SK-N-SH (cell line): ENCODE measurements around the gene FUT6. TPM values are rescaled to one million over a fixed set of nuclear protein-coding genes. Genes with fewer than 3 reads are reported as not detected.

Source experiments
- CTCF ChIA-PET: fragments of 300-600, 350-600 bp; formaldehyde crosslinking; extraction: SDS; loops from one replicate; lab custom pipeline; 2021; lab: Yijun Ruan, JAX
- POLR2A ChIA-PET: fragments of 350-600 bp; sonication (Branson Sonifier 250); formaldehyde crosslinking; extraction: SDS; loops from one replicate; lab custom pipeline; 2020; ENCODE audit warnings: antibody characterized with exemption, inconsistent platforms; lab: Yijun Ruan, JAX
- DNase-seq: peaks from one replicate; pipeline ENCODE4 v3.0.0; 2012
- H2AFZ ChIP-seq: fragments of 200-600 bp; sonication (generic); 2 replicates; pipeline ENCODE4 v1.8.1; 2016; ENCODE audit warnings: antibody characterized with exemption, mild to moderate bottlenecking, low read depth
- H3F3A ChIP-seq: fragments of 200-600 bp; sonication (generic); replicated peaks from 2 replicates; pipeline ENCODE3; 2016; ENCODE audit warnings: antibody characterized with exemption, mild to moderate bottlenecking; ENCODE audit not compliant: insufficient read depth
- H3K27ac ChIP-seq, 2 experiments: fragments of 200-500 bp in 1 of 2; fragments of 200-600 bp in 1 of 2; sonication (Bioruptor generic) in 1 of 2; sonication (generic), shearing (Covaris generic) in 1 of 2; 2 replicates each; pipeline versions ENCODE4 v1.5.1 to v1.6.1; 2014 to 2016; ENCODE audit warnings: low read depth in 2 of 2, inconsistent platforms in 1 of 2, low read length in 1 of 2, mild to moderate bottlenecking in 1 of 2, mixed read lengths in 1 of 2
- H3K27me3 ChIP-seq: fragments of 200-600 bp; sonication (generic), shearing (Covaris generic); 2 replicates; pipeline ENCODE4 v1.6.1; 2016; ENCODE audit warnings: mixed run types; ENCODE audit not compliant: insufficient read depth
- H3K36me3 ChIP-seq, 2 experiments: fragments of 200-500 bp in 1 of 2; fragments of 200-600 bp in 1 of 2; sonication (Bioruptor generic) in 1 of 2; sonication (generic) in 1 of 2; replicated peaks in 1 of 2; 2 replicates each; pipeline versions ENCODE3 to v1.5.1; 2014 to 2016; ENCODE audit warnings: low read length in 1 of 2, mild to moderate bottlenecking in 1 of 2; ENCODE audit not compliant: insufficient read depth in 2 of 2, control insufficient read depth in 1 of 2
- H3K4me1 ChIP-seq, 2 experiments: fragments of 200-500 bp in 1 of 2; fragments of 200-600 bp in 1 of 2; sonication (Bioruptor generic) in 1 of 2; sonication (generic), shearing (Covaris generic) in 1 of 2; 2 replicates each; pipeline versions ENCODE4 v1.5.1 to v1.6.1; 2014 to 2016; ENCODE audit warnings: low read depth in 1 of 2, low read length in 1 of 2, mixed run types in 1 of 2; ENCODE audit not compliant: insufficient read depth in 2 of 2, control insufficient read depth in 1 of 2
- H3K4me2 ChIP-seq: fragments of 200-600 bp; sonication (generic), shearing (Covaris generic); 2 replicates; pipeline ENCODE4 v1.6.1; 2017; ENCODE audit warnings: mixed run types
- H3K4me3 ChIP-seq, 2 experiments: fragments of 200-500 bp in 1 of 2; fragments of 200-600 bp in 1 of 2; sonication (Bioruptor generic) in 1 of 2; sonication (generic), shearing (Covaris generic) in 1 of 2; 2 replicates each; pipeline versions ENCODE4 v1.5.1 to v1.8.1; 2014 to 2016; ENCODE audit warnings: low read depth in 2 of 2, inconsistent platforms in 1 of 2, low read length in 1 of 2, mild to moderate bottlenecking in 1 of 2, mixed read lengths in 1 of 2, moderate library complexity in 1 of 2
- H3K79me2 ChIP-seq: fragments of 200-600 bp; sonication (generic); 2 replicates; pipeline ENCODE4 v1.8.1; 2017; ENCODE audit warnings: mild to moderate bottlenecking; ENCODE audit not compliant: insufficient read depth
- H3K9ac ChIP-seq: fragments of 200-600 bp; sonication (generic); 2 replicates; pipeline ENCODE4 v1.6.1; 2017; ENCODE audit warnings: mixed run types
- H3K9me2 ChIP-seq: fragments of 200-600 bp; sonication (generic); 2 replicates; pipeline ENCODE4 v1.6.1; 2017; ENCODE audit warnings: mixed run types
- H3K9me3 ChIP-seq: fragments of 200-600 bp; sonication (generic); 2 replicates; pipeline ENCODE4 v1.6.1; 2017; ENCODE audit warnings: mixed run types, mild to moderate bottlenecking, moderate library complexity
- H4K20me1 ChIP-seq: fragments of 200-600 bp; sonication (generic); 2 replicates; pipeline ENCODE4 v1.6.1; 2017; ENCODE audit warnings: mild to moderate bottlenecking, mixed run types; ENCODE audit not compliant: insufficient read depth
- CHD2 ChIP-seq: fragments of 150-350 bp; IDR thresholded peaks from 2 replicates; pipeline ENCODE4 v1.6.1; 2018; ENCODE audit warnings: low read length; ENCODE audit not compliant: partially characterized antibody
- ELF1 ChIP-seq: IDR thresholded peaks from 2 replicates; pipeline ENCODE4 v1.4.0; 2012
- EP300 ChIP-seq, 2 experiments: IDR thresholded peaks; 2 replicates each; pipeline versions ENCODE4 v1.4.0 to v1.6.1; 2012; ENCODE audit warnings: borderline replicate concordance in 1 of 2, low read depth in 1 of 2, low read length in 1 of 2
- FOXJ3 ChIP-seq: sonication (generic); formaldehyde crosslinking; IDR thresholded peaks from 2 replicates; pipeline ENCODE4 v1.5.1; 2020; ENCODE audit warnings: mild to moderate bottlenecking, missing genetic modification reagents
- GABPA ChIP-seq: IDR thresholded peaks from 2 replicates; pipeline ENCODE4 v1.4.0; 2012; ENCODE audit warnings: low read depth, mild to moderate bottlenecking
- JUND ChIP-seq: IDR thresholded peaks from 2 replicates; pipeline ENCODE4 v1.4.0; 2012
- MEF2A ChIP-seq: IDR thresholded peaks from 2 replicates; pipeline ENCODE4 v1.4.0; 2012; ENCODE audit warnings: low read depth, borderline replicate concordance
- MXI1 ChIP-seq: IDR thresholded peaks from 2 replicates; pipeline ENCODE4 v1.6.1; 2012; ENCODE audit warnings: mild to moderate bottlenecking, low read depth, low read length, improper control_type of control experiment
- REST ChIP-seq: IDR thresholded peaks from 2 replicates; pipeline ENCODE4 v1.6.1; 2012; ENCODE audit warnings: mild to moderate bottlenecking, low read depth, low read length, moderate library complexity
- RFX5 ChIP-seq: IDR thresholded peaks from 2 replicates; pipeline ENCODE4 v1.6.1; 2012; ENCODE audit warnings: mild to moderate bottlenecking, improper control_type of control experiment, low read length
- TCF12 ChIP-seq: IDR thresholded peaks from 2 replicates; pipeline ENCODE4 v1.4.0; 2012
- TEAD4 ChIP-seq: IDR thresholded peaks from 2 replicates; pipeline ENCODE4 v1.4.0; 2012; ENCODE audit warnings: mild to moderate bottlenecking, borderline replicate concordance; ENCODE audit not compliant: insufficient read depth
- USF1 ChIP-seq: IDR thresholded peaks from 2 replicates; pipeline ENCODE4 v1.4.0; 2012; ENCODE audit warnings: low read depth, borderline replicate concordance
- USF2 ChIP-seq: fragments of 150-350 bp; IDR thresholded peaks from 2 replicates; pipeline ENCODE4 v1.6.1; 2017; ENCODE audit warnings: antibody characterized with exemption, low read length, low read depth, borderline replicate concordance
- YY1 ChIP-seq: IDR thresholded peaks from 2 replicates; pipeline ENCODE4 v1.4.0; 2012; ENCODE audit warnings: low read depth, mild to moderate bottlenecking
- WGBS: methylation state at CpG from one replicate; pipeline ENCODE4 v1.1.6; 2017; ENCODE audit warnings: low lambda C conversion rate; 5-methylcytosine and 5-hydroxymethylcytosine counted together
- polyA plus RNA-seq, 3 experiments: library from polyadenylated mRNA; depleted of rRNA; stranded (reverse); fragments of >200 nt; gene quantifications; 2 replicates each; pipeline ENCODE4 v1.2.3, GENCODE V29; 2012
- TF ChIP-seq, protein P1 (sequence below): IDR thresholded peaks from 2 replicates; pipeline ENCODE4 v1.4.0; 2012; ENCODE audit warnings: low read depth
- TF ChIP-seq, protein P2 (sequence below): IDR thresholded peaks from 2 replicates; pipeline ENCODE4 v1.4.0; 2012; ENCODE audit warnings: low read depth, borderline replicate concordance

FUT6 gene
- polyA plus RNA-seq, 1 of the 3 experiments (the other 2 are of a cell fraction) = not detected

GRCh38 chr19:5786593-5787408, 52.7 kb downstream of the FUT6 start:
- H3K27ac ChIP-seq = no peak overlapping the region
- CTCF ChIA-PET = no interaction called here
- POLR2A ChIA-PET = no interaction called here

GRCh38 chr19:5785423-5785822, 54.1 kb downstream of the FUT6 start:
- no peaks in the 10 kb centered on the region for H3F3A ChIP-seq
- H4K20me1 ChIP-seq = 0 out of 2 replicates have a peak, but pooled peaks cover 5% of the 10 kb centered on the region
- H3K9ac ChIP-seq = no peak overlapping the region
- H3K27me3 ChIP-seq = no peaks in the 10 kb centered on the region
- H3K36me3 ChIP-seq = peaks cover 0 to 47% of the 10 kb centered on the region in 2 experiments
- no peak overlapping the region for H3K4me3 ChIP-seq
- ChIA-PET CTCF (interaction anchor here (0.8 to 1.5 kb wide), 4 partner anchors 9 to 17 kb away, joined by 3 to 6 read pairs (median 3); no protein-coding TSS in a partner anchor), POLR2A (no interaction called here)
- no peak for DNase-seq
- WGBS = 87% methylated on average over 4 of the region's 37 CpGs
- H3K9me3 ChIP-seq = no peaks in the 10 kb centered on the region
- H3K4me2 ChIP-seq = no peak overlapping the region
- H2AFZ ChIP-seq = no peak overlapping the region
- H3K79me2 ChIP-seq = peaks cover 8% of the 10 kb centered on the region; the same call in 1 of the 2 replicates
- H3K9me2 ChIP-seq = no peaks in the 10 kb centered on the region
- H3K27ac ChIP-seq = no peak overlapping the region
- H3K4me1 ChIP-seq = peaks cover 0 to 8% of the 10 kb centered on the region in 2 experiments; a peak in 1 of 4 replicates
- TF ChIP-seq USF2 = no peak
- TF ChIP-seq JUND = no peak
- TF ChIP-seq, protein P1, sequence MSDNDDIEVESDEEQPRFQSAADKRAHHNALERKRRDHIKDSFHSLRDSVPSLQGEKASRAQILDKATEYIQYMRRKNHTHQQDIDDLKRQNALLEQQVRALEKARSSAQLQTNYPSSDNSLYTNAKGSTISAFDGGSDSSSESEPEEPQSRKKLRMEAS = no peak
- no peak for TF ChIP-seq USF1
- TF ChIP-seq YY1 = no peak
- no peak for TF ChIP-seq CHD2
- TF ChIP-seq MEF2A = no peak
- no peak for TF ChIP-seq ELF1
- no peak for TF ChIP-seq TCF12
- TF ChIP-seq, protein P2, sequence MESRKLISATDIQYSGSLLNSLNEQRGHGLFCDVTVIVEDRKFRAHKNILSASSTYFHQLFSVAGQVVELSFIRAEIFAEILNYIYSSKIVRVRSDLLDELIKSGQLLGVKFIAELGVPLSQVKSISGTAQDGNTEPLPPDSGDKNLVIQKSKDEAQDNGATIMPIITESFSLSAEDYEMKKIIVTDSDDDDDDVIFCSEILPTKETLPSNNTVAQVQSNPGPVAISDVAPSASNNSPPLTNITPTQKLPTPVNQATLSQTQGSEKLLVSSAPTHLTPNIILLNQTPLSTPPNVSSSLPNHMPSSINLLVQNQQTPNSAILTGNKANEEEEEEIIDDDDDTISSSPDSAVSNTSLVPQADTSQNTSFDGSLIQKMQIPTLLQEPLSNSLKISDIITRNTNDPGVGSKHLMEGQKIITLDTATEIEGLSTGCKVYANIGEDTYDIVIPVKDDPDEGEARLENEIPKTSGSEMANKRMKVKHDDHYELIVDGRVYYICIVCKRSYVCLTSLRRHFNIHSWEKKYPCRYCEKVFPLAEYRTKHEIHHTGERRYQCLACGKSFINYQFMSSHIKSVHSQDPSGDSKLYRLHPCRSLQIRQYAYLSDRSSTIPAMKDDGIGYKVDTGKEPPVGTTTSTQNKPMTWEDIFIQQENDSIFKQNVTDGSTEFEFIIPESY = no peak
- no peak for TF ChIP-seq GABPA

More at GRCh38 chr19:5786593-5787408, 52.7 kb downstream of the FUT6 start:
- no peak overlapping the region for H3K9ac ChIP-seq
- H3K79me2 ChIP-seq = peaks cover 8% of the 10 kb centered on the region; the same call in 1 of the 2 replicates
- H4K20me1 ChIP-seq = 0 out of 2 replicates have a peak, but pooled peaks cover 5% of the 10 kb centered on the region
- no peak overlapping the region for H3K4me2 ChIP-seq
- no peak for DNase-seq
- no peaks in the 10 kb centered on the region for H3K9me3 ChIP-seq
- H3K9me2 ChIP-seq = no peaks in the 10 kb centered on the region
- TF ChIP-seq FOXJ3 (CRISPR knock-in tag) (no peak), TEAD4 (no peak), MEF2A (no peak), REST (no peak), EP300 (IDR thresholded peaks at IDR 0.05; ENCODE audit: borderline replicate concordance in 1 of 2, low read depth in 1 of 2, low read length in 1 of 2) (no peak), RFX5 (no peak), JUND (no peak), MXI1 (no peak)
- no peak overlapping the region for H3K4me3 ChIP-seq
- H3K4me1 ChIP-seq = peaks cover 0 to 8% of the 10 kb centered on the region in 2 experiments; a peak in 1 of 4 replicates
- 94% methylated on average over 41 of the region's 44 CpGs for WGBS
- H3K27me3 ChIP-seq = no peaks in the 10 kb centered on the region
- H3F3A ChIP-seq = no peaks in the 10 kb centered on the region
- no peak overlapping the region for H2AFZ ChIP-seq
- peaks cover 0 to 47% of the 10 kb centered on the region in 2 experiments for H3K36me3 ChIP-seq
